ENCODE measurements around the gene FADS2.
A peak's percentile ranks its signal among the peaks of the same experiment; 100 is the strongest.

Gene FADS2

GRCh38 chr11:61797263-61797944 is 30.7 kb upstream of the FADS2 start:
- peak; percentile 70 to 74 for DNase-seq

- DNase-seq = no peak
Measured at GRCh38 chr11:61799665-61800284, 28.3 kb upstream of the FADS2 start.

GRCh38 chr11:61800331-61801281 is 27.5 kb upstream of the FADS2 start:
- DNase-seq = no peak

DNA sequence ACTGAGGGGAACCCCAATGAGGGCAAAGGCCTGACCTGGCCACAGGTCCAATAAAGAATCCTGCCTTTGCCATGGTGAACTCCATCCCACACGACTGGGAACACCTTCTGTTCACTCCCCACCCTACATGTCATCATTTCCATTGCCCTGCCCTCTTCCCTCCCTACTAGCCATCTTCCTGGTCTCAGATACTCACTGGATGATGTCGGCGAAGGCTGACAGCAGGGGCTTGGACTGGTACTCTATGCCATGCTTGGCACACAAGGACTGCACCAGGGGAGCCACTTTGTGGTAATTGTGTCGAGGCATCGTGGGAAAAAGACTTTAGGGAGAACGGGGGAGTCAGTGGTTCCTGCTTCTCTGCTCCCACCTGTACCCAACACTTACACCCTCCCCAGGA is 25.5 kb upstream of the FADS2 start:
- DNase-seq = no peak

GRCh38 chr11:61803889-61804647 is 24.0 kb upstream of the FADS2 start:
- no peak for DNase-seq

- DNase-seq = no peak
Measured at GRCh38 chr11:61805146-61805545, 23.0 kb upstream of the FADS2 start.

DNA sequence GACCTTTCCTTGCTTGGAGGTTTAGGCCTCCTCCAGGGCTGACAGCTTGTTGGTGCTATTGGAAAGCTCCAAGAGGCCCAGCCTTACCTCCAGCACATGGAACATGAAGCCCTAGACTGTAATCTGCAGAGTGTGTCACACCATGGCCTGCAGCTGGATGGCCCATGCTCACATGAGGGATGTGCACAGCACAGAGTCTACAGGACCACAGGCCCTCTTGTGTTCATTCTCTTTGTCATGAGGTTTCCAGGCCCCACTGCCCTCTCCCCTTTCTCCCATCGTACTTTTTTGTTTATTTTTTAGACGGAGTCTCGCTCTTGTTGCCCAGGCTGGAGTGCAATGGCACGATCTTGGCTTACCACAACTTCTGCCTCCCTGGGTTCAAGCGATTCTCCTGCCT is 21.3 kb upstream of the FADS2 start:
- no peak for DNase-seq

DNA sequence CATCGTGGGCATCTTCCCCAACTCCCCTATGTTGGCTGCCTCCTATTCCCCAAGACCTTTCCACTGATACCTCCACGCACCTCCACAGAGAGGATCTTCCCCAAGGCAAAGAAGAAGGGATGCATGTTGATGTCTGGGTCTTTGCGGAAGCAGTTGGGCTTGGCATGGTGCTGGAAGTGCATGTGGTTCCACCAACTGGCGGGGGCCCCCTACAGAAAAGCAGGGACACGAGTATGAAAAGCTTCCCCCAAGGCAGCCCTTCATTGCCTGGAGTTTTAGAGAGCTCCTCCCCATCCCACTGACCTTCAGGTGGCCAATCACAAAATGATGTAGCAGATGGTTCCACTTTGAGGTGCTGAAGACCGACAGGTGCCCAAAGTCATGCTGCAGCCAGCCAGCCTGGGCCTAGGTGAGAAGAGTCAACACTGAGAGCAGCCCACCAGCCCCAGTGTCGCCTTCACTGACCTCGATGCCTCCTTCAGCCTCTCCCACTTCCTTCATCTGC is 17.4 kb upstream of the FADS2 start:
- no peak for DNase-seq

- DNase-seq = no peak
Measured at GRCh38 chr11:61811831-61812230, 16.3 kb upstream of the FADS2 start.

- no peak for DNase-seq
Measured at GRCh38 chr11:61812736-61813411, 15.2 kb upstream of the FADS2 start.

DNA sequence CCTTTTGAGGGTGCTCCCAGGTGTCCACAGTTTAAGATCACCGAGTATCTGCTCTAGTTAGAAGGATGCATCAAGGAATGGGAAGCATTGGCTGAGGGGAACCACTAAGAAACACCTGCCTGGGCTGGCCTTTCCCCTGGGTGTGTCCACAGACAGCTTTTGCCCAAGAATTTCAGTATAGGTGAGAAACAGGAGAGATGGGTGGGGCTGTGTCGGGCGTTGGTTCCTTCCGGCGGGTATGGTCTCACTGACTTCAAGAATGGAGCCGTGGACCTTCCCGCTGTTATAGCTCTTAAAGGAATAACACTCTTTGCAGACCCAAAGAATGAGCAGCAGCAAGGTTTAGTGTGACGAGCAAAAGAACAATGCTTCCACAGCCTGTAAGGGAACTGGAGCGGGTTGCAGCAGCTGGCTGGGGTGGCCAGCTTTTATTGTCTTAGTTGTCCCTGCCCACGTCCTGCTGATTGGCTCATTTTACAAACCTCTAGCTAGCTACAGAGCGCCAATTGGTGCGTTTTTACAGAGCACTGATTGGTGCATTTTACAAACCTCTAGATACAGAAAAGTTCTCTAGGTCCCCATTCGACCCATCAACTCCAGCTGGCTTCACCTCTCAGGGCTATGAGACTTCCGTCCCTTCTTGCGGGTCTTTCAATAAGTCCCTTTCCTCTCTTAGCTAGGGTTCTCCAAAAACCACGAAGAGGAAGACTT is 13.7 kb upstream of the FADS2 start:
- DNase-seq = peak in 1 of 2 experiments; percentile 36

GRCh38 chr11:61814958-61815789 is 12.9 kb upstream of the FADS2 start:
- DNase-seq = peak; percentile 91 to 93

DNA sequence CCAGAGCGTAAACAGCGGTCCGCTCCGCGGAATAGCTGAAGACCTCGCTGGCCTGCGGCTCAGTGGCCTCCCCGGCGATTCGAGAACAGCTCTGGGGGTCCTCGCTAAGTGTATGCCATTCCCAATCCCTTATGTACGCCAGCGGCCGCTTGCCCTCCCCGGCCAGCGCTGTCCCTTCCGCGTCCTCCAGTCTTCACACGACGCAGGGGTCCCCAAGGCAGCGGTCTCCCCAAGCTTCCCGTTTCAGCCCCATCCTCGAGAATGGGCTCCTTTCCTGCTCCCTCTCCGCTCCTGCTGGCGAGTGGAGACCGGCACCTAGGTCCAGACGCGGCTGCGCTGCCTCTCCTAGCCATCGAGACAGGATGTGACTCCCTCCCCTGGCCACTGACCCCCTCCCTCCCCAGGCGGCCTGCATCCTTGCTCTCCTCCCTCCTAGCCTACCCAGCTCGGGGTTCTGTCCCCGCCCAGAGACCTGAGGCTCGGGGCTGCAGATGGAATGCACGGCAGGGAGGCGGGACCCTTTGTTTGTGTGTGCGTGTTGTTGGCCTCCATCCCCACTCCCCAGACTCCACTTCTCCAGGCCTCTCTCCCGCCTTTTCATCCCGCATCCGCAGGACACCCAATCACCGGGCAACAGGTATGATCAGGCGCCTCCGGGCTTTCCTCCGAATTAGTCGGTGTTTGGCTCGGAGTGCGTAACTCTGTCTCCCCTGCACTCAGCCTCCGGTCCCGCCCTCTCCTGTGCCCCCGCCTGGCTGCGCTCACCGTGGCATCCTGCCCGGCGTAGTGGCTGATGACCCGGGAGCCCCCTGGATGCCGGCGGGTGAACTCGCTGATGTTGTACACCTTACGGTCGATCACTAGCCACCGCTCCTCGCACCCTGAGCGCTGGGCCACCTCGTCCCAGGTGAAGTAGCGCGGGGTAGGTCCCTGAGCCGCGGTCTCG is 12.0 kb upstream of the FADS2 start:
- peak in 1 of 2 experiments; percentile 40 for DNase-seq

DNA sequence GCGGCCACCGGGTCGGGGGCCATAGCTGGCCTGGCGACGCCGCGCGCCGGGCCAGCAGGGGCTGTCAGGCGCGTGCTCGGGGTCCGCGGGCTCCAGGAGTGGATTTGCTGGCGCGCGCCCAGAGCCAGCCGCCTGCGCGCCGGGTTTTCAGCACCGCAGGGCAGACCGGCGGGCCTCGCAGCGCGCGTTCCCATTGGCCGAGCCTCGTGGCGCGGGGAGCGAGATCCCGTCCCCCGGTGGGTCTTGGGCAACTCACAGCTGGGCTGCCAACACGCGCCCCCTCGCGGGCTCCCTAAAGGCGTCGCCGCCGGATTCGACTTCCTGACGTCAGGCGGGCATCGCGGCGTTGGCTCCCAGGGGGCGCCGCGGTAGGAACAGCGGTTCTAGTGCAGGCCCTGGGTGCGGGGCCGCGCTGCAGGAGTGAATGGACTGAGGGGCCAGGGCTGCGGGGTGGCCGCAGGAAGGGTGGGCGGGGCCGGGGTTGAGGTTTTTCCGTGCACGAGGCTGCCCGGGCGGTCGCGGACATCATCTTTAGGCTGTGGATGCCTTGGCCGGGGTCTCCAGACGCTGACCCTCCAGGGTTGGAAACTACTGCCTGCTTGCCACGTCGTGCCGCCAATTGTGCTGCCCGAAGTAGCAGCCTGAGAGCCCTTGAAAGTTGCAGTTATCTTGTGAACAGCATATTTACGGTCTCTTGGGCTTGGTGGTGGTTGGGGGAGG is 11.2 kb upstream of the FADS2 start, which contains the start of gene FADS1:
FADS1 (minus strand) TSS at position 268 of the 720 bp plus-strand sequence; CDS start at position 194, 74 bp downstream.
- DNase-seq = peak; percentile 88 to 96

GRCh38 chr11:61817471-61818202 is 10.5 kb upstream of the FADS2 start:
- no peak for DNase-seq

DNA sequence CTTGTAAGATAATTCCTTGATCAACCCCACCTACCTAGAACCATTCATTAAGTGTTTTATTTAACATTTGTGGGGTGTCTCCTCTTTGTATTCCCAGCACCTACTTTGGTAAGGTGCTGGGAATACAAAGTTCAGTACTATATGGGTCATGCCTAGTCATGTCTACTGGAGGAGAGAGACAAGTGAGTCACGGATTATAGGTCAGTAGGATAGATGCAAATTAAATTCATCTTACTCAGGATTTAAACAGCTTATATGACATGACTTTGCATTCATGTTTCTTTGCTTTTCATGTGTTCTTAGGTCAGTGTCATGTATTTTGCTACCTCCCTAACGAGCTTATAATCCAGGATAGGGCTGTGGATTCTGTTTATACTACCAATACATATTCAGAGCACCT is 7.9 kb upstream of the FADS2 start:
- no peak for DNase-seq

DNA sequence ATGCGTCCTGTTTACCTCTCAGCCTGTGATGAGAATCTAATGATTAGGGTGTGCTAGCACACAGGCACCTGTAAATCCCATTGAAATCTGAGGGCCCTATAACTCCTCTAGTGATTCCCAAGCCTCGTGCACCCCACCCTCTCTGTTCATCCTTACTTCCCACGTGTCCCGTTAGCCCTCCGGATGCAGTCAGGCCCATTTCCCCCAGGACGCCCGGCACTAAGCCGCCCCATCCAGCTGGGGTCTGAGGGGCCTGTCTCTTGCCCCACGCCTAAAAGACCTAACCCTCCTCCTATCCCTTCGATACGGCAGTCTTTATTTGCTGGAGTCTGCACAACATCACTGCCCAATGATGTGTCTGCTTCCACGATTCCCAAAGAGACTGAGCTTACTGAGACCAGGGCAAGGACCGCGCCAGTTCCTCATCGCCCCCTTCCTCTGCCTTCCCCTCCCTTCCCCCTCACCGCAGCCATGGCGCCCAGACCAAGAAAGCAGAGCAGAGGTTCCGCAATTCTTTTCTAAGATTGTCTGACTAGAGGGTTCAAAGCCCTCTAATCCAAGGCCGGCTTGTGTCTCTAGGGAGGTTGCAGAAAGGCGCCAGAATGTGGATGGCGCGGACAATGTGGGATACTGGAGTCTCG is 1.1 kb upstream of the FADS2 start:
- peak; percentile 51 to 67 for DNase-seq
